ENCODE results near the gene GRIN3B.

The GRIN3B gene

DNA sequence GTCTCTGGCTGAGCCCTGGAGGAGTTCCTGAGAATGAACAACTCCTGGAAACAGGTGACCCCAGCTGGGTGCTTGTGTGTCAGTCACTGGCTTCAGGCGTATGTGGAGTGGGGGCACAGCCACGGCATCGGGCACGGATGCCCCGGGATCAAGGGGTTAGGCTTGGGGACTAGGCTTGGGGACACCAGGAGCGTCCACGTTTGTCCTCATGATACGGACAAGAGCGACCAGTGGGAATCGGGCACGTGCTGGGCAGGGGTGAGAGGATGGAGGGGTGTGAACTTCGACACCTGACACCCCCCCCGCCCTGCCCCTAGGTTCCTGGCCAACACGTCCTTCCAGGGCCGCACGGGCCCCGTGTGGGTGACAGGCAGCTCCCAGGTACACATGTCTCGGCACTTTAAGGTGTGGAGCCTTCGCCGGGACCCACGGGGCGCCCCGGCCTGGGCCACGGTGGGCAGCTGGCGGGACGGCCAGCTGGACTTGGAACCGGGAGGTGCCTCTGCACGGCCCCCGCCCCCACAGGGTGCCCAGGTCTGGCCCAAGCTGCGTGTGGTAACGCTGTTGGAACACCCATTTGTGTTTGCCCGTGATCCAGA lies 4.1 kb downstream of the GRIN3B start:
- H3K79me2 ChIP-seq (ENCODE audit: control insufficient read depth, insufficient read depth, low read length, poor library complexity), result no peaks in the 10 kb centered on the region
- no peak overlapping the region for H2AK5ac ChIP-seq (ENCODE audit: low read length)
- H3K4me2 ChIP-seq (ENCODE audit: low read length), result no peak overlapping the region
- peaks cover 2% of the 10 kb centered on the region for H3K79me1 ChIP-seq (ENCODE audit: low read length)
- no peak overlapping the region for H3K23ac ChIP-seq (ENCODE audit: low read length)
- H3K36me3 ChIP-seq (ENCODE audit: control insufficient read depth in 1 of 2, insufficient read depth in 2 of 2, low read length in 2 of 2), result peaks cover 6 to 13% of the 10 kb centered on the region in 2 experiments
- H2AFZ ChIP-seq (ENCODE audit: insufficient read depth, low read length, poor library complexity), result no peak overlapping the region
- peaks cover 2% of the 10 kb centered on the region for H3K9me3 ChIP-seq (ENCODE audit: insufficient read depth, low read depth, low read length)
- no peak overlapping the region for H2BK5ac ChIP-seq (ENCODE audit: low read depth, low read length, poor library complexity)
- no peak overlapping the region for H3K18ac ChIP-seq (ENCODE audit: low read length)
- peaks cover 13% of the 10 kb centered on the region for H3K27me3 ChIP-seq (ENCODE audit: insufficient read depth, low read length)
- no peak overlapping the region for H3K14ac ChIP-seq (ENCODE audit: low read length)
- WGBS (ENCODE audit: extremely low coverage, insufficient coverage, insufficient read length), result no CpG with 5 or more reads among the region's 32 CpGs
- H3K9ac ChIP-seq (ENCODE audit: low read length), result no peak overlapping the region
- no peak overlapping the region for H2BK120ac ChIP-seq (ENCODE audit: insufficient read depth, low read length, poor library complexity)
- H2BK12ac ChIP-seq (ENCODE audit: low read length), result no peak overlapping the region
- no peak overlapping the region for H3K4me3 ChIP-seq (ENCODE audit: low read depth, low read length)
- H4K8ac ChIP-seq (ENCODE audit: low read depth, low read length), result no peak overlapping the region
- no peak overlapping the region for H3K27ac ChIP-seq (ENCODE audit: low read depth, low read length)
- H3K4ac ChIP-seq (ENCODE audit: low read depth, low read length), result no peak overlapping the region
- H4K12ac ChIP-seq (ENCODE audit: low read depth, low read length), result no peak overlapping the region
- DNase-seq, result no peak
- no peaks in the 10 kb centered on the region for H3K4me1 ChIP-seq (ENCODE audit: control insufficient read depth in 1 of 2, insufficient read depth in 2 of 2, low read length in 2 of 2)
- no peak overlapping the region for H4K91ac ChIP-seq (ENCODE audit: low read depth, low read length)

DNA sequence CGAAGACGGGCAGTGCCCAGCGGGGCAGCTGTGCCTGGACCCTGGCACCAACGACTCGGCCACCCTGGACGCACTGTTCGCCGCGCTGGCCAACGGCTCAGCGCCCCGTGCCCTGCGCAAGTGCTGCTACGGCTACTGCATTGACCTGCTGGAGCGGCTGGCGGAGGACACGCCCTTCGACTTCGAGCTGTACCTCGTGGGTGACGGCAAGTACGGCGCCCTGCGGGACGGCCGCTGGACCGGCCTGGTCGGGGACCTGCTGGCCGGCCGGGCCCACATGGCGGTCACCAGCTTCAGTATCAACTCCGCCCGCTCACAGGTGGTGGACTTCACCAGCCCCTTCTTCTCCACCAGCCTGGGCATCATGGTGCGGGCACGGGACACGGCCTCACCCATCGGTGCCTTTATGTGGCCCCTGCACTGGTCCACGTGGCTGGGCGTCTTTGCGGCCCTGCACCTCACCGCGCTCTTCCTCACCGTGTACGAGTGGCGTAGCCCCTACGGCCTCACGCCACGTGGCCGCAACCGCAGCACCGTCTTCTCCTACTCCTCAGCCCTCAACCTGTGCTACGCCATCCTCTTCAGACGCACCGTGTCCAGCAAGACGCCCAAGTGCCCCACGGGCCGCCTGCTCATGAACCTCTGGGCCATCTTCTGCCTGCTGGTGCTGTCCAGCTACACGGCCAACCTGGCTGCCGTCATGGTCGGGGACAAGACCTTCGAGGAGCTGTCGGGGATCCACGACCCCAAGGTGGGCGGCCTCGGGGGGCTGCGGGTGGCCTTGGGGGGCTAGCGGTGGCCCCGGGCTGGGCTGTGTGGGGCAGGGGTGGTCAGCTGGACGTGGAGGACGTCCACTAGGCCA lies 4.8 kb downstream of the GRIN3B start:
- Histone ChIP-seq H3K4me3 (ENCODE audit: low read depth, low read length) (no peak overlapping the region), H3K36me3 (ENCODE audit: control insufficient read depth in 1 of 2, insufficient read depth in 2 of 2, low read length in 2 of 2) (peaks cover 14 to 19% of the 10 kb centered on the region in 2 experiments), H3K79me1 (ENCODE audit: low read length) (peaks cover 2% of the 10 kb centered on the region), H3K4me2 (ENCODE audit: low read length) (no peak overlapping the region), H3K79me2 (ENCODE audit: control insufficient read depth, insufficient read depth, low read length, poor library complexity) (no peaks in the 10 kb centered on the region), H3K4me1 (ENCODE audit: control insufficient read depth in 1 of 2, insufficient read depth in 2 of 2, low read length in 2 of 2) (no peaks in the 10 kb centered on the region), H4K8ac (ENCODE audit: low read depth, low read length) (no peak overlapping the region), H4K91ac (ENCODE audit: low read depth, low read length) (no peak overlapping the region), H2BK12ac (ENCODE audit: low read length) (no peak overlapping the region), H3K14ac (ENCODE audit: low read length) (no peak overlapping the region), H2BK5ac (ENCODE audit: low read depth, low read length, poor library complexity) (no peak overlapping the region), H3K27me3 (ENCODE audit: insufficient read depth, low read length) (peaks cover 13% of the 10 kb centered on the region), H3K9ac (ENCODE audit: low read length) (no peak overlapping the region), H2AFZ (ENCODE audit: insufficient read depth, low read length, poor library complexity) (no peak overlapping the region), H3K18ac (ENCODE audit: low read length) (no peak overlapping the region), H3K27ac (ENCODE audit: low read depth, low read length) (no peak overlapping the region), H2BK120ac (ENCODE audit: insufficient read depth, low read length, poor library complexity) (no peak overlapping the region), H4K12ac (ENCODE audit: low read depth, low read length) (no peak overlapping the region), H3K9me3 (ENCODE audit: insufficient read depth, low read depth, low read length) (peaks cover 2% of the 10 kb centered on the region), H2AK5ac (ENCODE audit: low read length) (no peak overlapping the region), H3K23ac (ENCODE audit: low read length) (no peak overlapping the region), H3K4ac (ENCODE audit: low read depth, low read length) (no peak overlapping the region)
- DNase-seq, result no peak
- WGBS (ENCODE audit: extremely low coverage, insufficient coverage, insufficient read length), result no CpG with 5 or more reads among the region's 70 CpGs

DNA sequence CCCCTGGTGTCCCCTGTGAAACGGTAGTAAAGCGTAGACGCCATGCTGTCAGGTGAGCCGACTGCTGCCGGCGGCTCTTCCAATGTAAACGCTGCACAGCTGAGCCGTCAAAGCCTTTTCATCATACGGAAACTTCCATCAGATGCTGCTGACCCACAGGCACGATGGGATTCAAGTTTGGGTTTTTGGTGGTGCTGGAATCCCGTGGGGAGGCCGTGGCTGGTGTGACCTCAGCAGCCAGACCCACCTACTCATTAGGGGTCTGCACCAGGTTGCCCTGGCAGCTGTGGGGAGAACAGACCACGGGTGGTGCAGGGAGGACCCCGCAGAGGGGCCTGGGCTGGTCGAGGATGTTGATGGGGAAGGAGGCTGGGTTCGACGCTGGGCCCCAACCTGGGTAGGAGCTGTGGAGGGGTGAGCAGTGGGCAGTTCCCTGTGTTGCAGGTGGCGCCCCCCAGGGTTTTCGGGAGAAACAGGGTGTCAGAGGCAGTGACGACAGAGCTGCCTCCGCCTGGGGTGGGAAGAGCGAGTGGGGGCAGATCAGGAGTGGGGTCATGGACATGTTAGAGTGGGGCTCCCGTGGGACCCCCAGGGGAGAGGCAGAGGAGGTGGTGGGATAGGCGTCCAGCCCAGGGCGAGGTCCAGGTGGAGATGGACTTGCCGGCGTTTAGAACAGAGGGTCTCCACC lies 6.6 kb downstream of the GRIN3B start:
- Histone ChIP-seq H3K79me1 (ENCODE audit: low read length) (no peaks in the 10 kb centered on the region), H3K79me2 (ENCODE audit: control insufficient read depth, insufficient read depth, low read length, poor library complexity) (no peaks in the 10 kb centered on the region)
- no CpG with 5 or more reads among the region's 27 CpGs for WGBS (ENCODE audit: extremely low coverage, insufficient coverage, insufficient read length)

DNA sequence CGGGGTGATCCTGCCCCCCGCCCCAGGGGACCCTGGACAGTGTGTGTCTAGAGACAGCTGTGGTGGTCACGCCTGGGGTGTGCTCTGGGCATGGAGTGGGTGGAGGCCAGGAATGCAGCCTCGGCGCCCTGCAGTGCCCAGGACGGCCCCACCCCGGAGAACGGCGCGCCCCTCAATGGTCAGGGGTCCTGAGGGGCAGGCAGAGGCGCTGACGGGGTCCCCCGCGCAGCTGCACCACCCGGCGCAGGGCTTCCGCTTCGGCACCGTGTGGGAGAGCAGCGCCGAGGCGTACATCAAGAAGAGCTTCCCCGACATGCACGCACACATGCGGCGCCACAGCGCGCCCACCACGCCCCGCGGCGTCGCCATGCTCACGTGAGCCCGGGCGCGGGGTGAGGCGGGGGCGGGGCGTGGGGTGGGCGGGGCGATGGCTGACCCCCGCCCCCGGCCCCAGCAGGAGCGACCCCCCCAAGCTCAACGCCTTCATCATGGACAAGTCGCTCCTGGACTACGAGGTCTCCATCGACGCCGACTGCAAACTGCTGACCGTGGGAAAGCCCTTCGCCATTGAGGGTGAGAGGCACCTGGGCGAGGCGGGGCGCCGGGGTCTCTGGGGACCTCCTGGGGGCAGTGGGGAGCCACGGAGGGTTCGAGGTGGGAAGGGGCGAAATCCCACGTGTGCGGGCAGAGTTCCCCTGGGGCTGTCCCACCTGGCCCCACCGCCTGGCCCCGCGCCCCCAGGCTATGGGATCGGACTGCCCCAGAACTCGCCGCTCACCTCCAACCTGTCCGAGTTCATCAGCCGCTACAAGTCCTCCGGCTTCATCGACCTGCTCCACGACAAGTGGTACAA lies 7.4 kb downstream of the GRIN3B start:
- Histone ChIP-seq H2BK12ac (ENCODE audit: low read length) (no peak overlapping the region), H3K27ac (ENCODE audit: low read depth, low read length) (no peak overlapping the region), H3K36me3 (ENCODE audit: control insufficient read depth in 1 of 2, insufficient read depth in 2 of 2, low read length in 2 of 2) (peaks cover 39 to 44% of the 10 kb centered on the region in 2 experiments), H3K4me1 (ENCODE audit: control insufficient read depth in 1 of 2, insufficient read depth in 2 of 2, low read length in 2 of 2) (no peaks in the 10 kb centered on the region), H2AK5ac (ENCODE audit: low read length) (no peak overlapping the region), H3K18ac (ENCODE audit: low read length) (no peak overlapping the region), H4K91ac (ENCODE audit: low read depth, low read length) (no peak overlapping the region), H2BK120ac (ENCODE audit: insufficient read depth, low read length, poor library complexity) (no peak overlapping the region), H2AFZ (ENCODE audit: insufficient read depth, low read length, poor library complexity) (no peak overlapping the region), H3K79me1 (ENCODE audit: low read length) (no peaks in the 10 kb centered on the region), H3K9me3 (ENCODE audit: insufficient read depth, low read depth, low read length) (peaks cover 2% of the 10 kb centered on the region), H3K27me3 (ENCODE audit: insufficient read depth, low read length) (no peaks in the 10 kb centered on the region), H2BK5ac (ENCODE audit: low read depth, low read length, poor library complexity) (no peak overlapping the region), H4K8ac (ENCODE audit: low read depth, low read length) (no peak overlapping the region), H3K9ac (ENCODE audit: low read length) (no peak overlapping the region), H3K14ac (ENCODE audit: low read length) (no peak overlapping the region), H3K4me3 (ENCODE audit: low read depth, low read length) (no peak overlapping the region), H4K12ac (ENCODE audit: low read depth, low read length) (no peak overlapping the region), H3K79me2 (ENCODE audit: control insufficient read depth, insufficient read depth, low read length, poor library complexity) (no peaks in the 10 kb centered on the region), H3K23ac (ENCODE audit: low read length) (no peak overlapping the region), H3K4ac (ENCODE audit: low read depth, low read length) (no peak overlapping the region), H3K4me2 (ENCODE audit: low read length) (no peak overlapping the region)
- no CpG with 5 or more reads among the region's 73 CpGs for WGBS (ENCODE audit: extremely low coverage, insufficient coverage, insufficient read length)
- no peak for DNase-seq

More for the DNA sequence above, 6.6 kb downstream of the GRIN3B start:
- H3K23ac ChIP-seq (ENCODE audit: low read length), result no peak overlapping the region
- H2AK5ac ChIP-seq (ENCODE audit: low read length), result no peak overlapping the region
- no peak overlapping the region for H2AFZ ChIP-seq (ENCODE audit: insufficient read depth, low read length, poor library complexity)
- no peak overlapping the region for H3K4me3 ChIP-seq (ENCODE audit: low read depth, low read length)
- H3K18ac ChIP-seq (ENCODE audit: low read length), result no peak overlapping the region
- H3K36me3 ChIP-seq (ENCODE audit: control insufficient read depth in 1 of 2, insufficient read depth in 2 of 2, low read length in 2 of 2), result peaks cover 31 to 36% of the 10 kb centered on the region in 2 experiments
- H3K4ac ChIP-seq (ENCODE audit: low read depth, low read length), result no peak overlapping the region
- no peak overlapping the region for H3K14ac ChIP-seq (ENCODE audit: low read length)
- H3K4me2 ChIP-seq (ENCODE audit: low read length), result no peak overlapping the region
- H3K9me3 ChIP-seq (ENCODE audit: insufficient read depth, low read depth, low read length), result peaks cover 2% of the 10 kb centered on the region
- no peak overlapping the region for H4K91ac ChIP-seq (ENCODE audit: low read depth, low read length)
- no peaks in the 10 kb centered on the region for H3K4me1 ChIP-seq (ENCODE audit: control insufficient read depth in 1 of 2, insufficient read depth in 2 of 2, low read length in 2 of 2)
- H3K9ac ChIP-seq (ENCODE audit: low read length), result no peak overlapping the region
- H3K27me3 ChIP-seq (ENCODE audit: insufficient read depth, low read length), result peaks cover 2% of the 10 kb centered on the region
- H2BK12ac ChIP-seq (ENCODE audit: low read length), result no peak overlapping the region
- H4K8ac ChIP-seq (ENCODE audit: low read depth, low read length), result no peak overlapping the region
- no peak overlapping the region for H2BK5ac ChIP-seq (ENCODE audit: low read depth, low read length, poor library complexity)
- H4K12ac ChIP-seq (ENCODE audit: low read depth, low read length), result no peak overlapping the region
- no peak overlapping the region for H2BK120ac ChIP-seq (ENCODE audit: insufficient read depth, low read length, poor library complexity)
- H3K27ac ChIP-seq (ENCODE audit: low read depth, low read length), result no peak overlapping the region
- no peak for DNase-seq

Measured in trophoblast cell (in vitro differentiated cells and primary cell).